ENCODE data around the gene DCC.

The DCC gene

DNA sequence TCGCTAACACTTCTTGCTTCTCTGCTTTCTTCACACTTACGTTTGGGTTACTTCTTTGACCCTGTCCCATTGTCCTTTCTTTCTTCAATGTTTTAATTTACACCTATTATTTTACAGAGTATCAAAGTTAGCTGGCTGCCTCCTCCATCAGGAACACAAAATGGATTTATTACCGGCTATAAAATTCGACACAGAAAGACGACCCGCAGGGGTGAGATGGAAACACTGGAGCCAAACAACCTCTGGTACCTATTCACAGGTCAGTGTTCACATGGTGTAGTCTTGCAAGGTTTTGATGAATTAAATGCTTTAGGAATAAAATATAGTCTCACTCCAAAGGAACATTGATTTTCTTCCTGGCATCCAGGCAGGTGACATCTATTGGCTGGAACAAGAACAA lies 965.5 kb downstream of the DCC start:
- Histone ChIP-seq H2AFZ (ENCODE audit: low read length) (no peak overlapping the region), H3K27ac (ENCODE audit: low read length) (no peak overlapping the region), H3K27me3 (replicated peaks; ENCODE audit: insufficient read depth, low read length) (no peaks in the 10 kb centered on the region), H3K9ac (ENCODE audit: low read length) (no peak overlapping the region), H3K79me2 (ENCODE audit: low read length) (no peaks in the 10 kb centered on the region), H4K20me1 (ENCODE audit: insufficient read depth, low read length) (no peaks in the 10 kb centered on the region), H3K9me2 (replicated peaks; ENCODE audit: insufficient read depth, low read length) (no peaks in the 10 kb centered on the region), H3F3A (ENCODE audit: insufficient read depth, low read length) (no peaks in the 10 kb centered on the region), H3K36me3 (replicated peaks; ENCODE audit: insufficient read depth, low read length) (no peaks in the 10 kb centered on the region), H3K9me3 (replicated peaks; ENCODE audit: insufficient read depth, low read length) (no peaks in the 10 kb centered on the region), H3K4me1 (ENCODE audit: low read length) (no peaks in the 10 kb centered on the region), H3K4me2 (ENCODE audit: low read depth, low read length) (no peak overlapping the region), H3K4me3 (ENCODE audit: low read length) (no peak overlapping the region)
- TF ChIP-seq EZH2 (optimal IDR thresholded peaks at IDR 0.05; ENCODE audit: low read depth, low read length) (no peak), EZH2phosphoT487 (IDR thresholded peaks at IDR 0.05; ENCODE audit: low read length) (no peak)
- TF ChIP-seq, protein P1, sequence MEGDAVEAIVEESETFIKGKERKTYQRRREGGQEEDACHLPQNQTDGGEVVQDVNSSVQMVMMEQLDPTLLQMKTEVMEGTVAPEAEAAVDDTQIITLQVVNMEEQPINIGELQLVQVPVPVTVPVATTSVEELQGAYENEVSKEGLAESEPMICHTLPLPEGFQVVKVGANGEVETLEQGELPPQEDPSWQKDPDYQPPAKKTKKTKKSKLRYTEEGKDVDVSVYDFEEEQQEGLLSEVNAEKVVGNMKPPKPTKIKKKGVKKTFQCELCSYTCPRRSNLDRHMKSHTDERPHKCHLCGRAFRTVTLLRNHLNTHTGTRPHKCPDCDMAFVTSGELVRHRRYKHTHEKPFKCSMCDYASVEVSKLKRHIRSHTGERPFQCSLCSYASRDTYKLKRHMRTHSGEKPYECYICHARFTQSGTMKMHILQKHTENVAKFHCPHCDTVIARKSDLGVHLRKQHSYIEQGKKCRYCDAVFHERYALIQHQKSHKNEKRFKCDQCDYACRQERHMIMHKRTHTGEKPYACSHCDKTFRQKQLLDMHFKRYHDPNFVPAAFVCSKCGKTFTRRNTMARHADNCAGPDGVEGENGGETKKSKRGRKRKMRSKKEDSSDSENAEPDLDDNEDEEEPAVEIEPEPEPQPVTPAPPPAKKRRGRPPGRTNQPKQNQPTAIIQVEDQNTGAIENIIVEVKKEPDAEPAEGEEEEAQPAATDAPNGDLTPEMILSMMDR (IDR thresholded peaks at IDR 0.05; ENCODE audit: low read length): no peak
- no peak for DNase-seq

DNA sequence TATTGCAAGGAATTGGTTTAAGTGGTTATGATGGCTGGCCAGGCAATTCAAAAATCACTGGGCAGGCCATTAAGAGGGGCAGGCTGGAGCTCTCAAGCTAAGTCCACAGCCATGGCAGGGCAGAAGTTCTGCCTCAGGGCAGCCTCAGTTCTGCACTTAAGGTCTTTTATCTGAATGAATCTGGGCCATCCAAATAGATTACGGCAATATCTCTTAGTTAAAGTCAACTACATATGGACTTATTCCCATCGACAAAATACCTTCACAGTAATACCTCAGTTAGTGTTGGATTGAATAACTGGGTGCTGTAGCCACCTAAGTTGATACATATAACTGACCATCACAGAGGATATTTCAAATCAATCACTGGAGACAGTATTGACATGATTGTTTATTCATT lies 979.6 kb downstream of the DCC start:
- Histone ChIP-seq H3F3A (ENCODE audit: insufficient read depth, low read length) (no peaks in the 10 kb centered on the region), H2AFZ (ENCODE audit: low read length) (no peak overlapping the region), H3K4me3 (ENCODE audit: low read length) (no peak overlapping the region), H3K9ac (ENCODE audit: low read length) (no peak overlapping the region), H4K20me1 (ENCODE audit: insufficient read depth, low read length) (no peaks in the 10 kb centered on the region), H3K27ac (ENCODE audit: low read length) (no peak overlapping the region), H3K9me3 (replicated peaks; ENCODE audit: insufficient read depth, low read length) (0 out of 2 replicates have a peak, but pooled peaks cover 2% of the 10 kb centered on the region), H3K36me3 (replicated peaks; ENCODE audit: insufficient read depth, low read length) (no peaks in the 10 kb centered on the region), H3K4me1 (ENCODE audit: low read length) (no peaks in the 10 kb centered on the region), H3K27me3 (replicated peaks; ENCODE audit: insufficient read depth, low read length) (no peaks in the 10 kb centered on the region), H3K79me2 (ENCODE audit: low read length) (no peaks in the 10 kb centered on the region), H3K9me2 (replicated peaks; ENCODE audit: insufficient read depth, low read length) (no peaks in the 10 kb centered on the region), H3K4me2 (ENCODE audit: low read depth, low read length) (no peak overlapping the region)
- DNase-seq: no peak
- TF ChIP-seq, protein P1 (IDR thresholded peaks at IDR 0.05; ENCODE audit: low read length): no peak
- TF ChIP-seq EZH2phosphoT487 (IDR thresholded peaks at IDR 0.05; ENCODE audit: low read length) (no peak), EZH2 (optimal IDR thresholded peaks at IDR 0.05; ENCODE audit: low read depth, low read length) (no peak)

DNA sequence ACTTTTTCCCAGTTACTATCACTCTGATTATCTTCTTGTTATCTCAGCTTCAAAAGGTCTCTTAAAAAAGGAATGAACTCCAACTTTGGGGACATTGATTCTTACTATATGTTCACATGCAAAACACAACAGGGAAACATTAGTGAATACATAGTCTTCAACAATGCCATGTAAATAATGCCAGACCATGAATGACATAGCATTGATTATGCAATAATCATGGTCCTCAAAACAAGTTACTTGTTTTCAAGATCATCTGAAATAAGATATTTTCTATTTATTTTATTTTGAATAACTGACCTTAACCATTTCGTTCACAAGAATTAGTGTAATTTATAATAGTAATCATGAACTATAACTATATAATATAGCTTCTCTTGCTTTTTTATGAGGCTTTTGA lies 982.2 kb downstream of the DCC start:
- Histone ChIP-seq H2AFZ (ENCODE audit: low read length) (no peak overlapping the region), H3K9ac (ENCODE audit: low read length) (no peak overlapping the region), H3K79me2 (ENCODE audit: low read length) (no peaks in the 10 kb centered on the region), H3K4me2 (ENCODE audit: low read depth, low read length) (no peak overlapping the region), H3K27ac (ENCODE audit: low read length) (no peak overlapping the region), H3K9me3 (replicated peaks; ENCODE audit: insufficient read depth, low read length) (0 out of 2 replicates have a peak, but pooled peaks cover 2% of the 10 kb centered on the region), H3F3A (ENCODE audit: insufficient read depth, low read length) (no peaks in the 10 kb centered on the region), H3K9me2 (replicated peaks; ENCODE audit: insufficient read depth, low read length) (no peaks in the 10 kb centered on the region), H3K4me1 (ENCODE audit: low read length) (no peaks in the 10 kb centered on the region), H3K36me3 (replicated peaks; ENCODE audit: insufficient read depth, low read length) (no peaks in the 10 kb centered on the region), H4K20me1 (ENCODE audit: insufficient read depth, low read length) (no peaks in the 10 kb centered on the region), H3K4me3 (ENCODE audit: low read length) (no peak overlapping the region), H3K27me3 (replicated peaks; ENCODE audit: insufficient read depth, low read length) (no peaks in the 10 kb centered on the region)
- no peak for DNase-seq
- TF ChIP-seq, protein P1 (IDR thresholded peaks at IDR 0.05; ENCODE audit: low read length): no peak
- TF ChIP-seq EZH2phosphoT487 (IDR thresholded peaks at IDR 0.05; ENCODE audit: low read length) (no peak), EZH2 (optimal IDR thresholded peaks at IDR 0.05; ENCODE audit: low read depth, low read length) (no peak)

Measured in MM.1S (cell line).